Activated CD4-positive, alpha-beta T cell treated with anti-CD3 and anti-CD28 coated beads, Interleukin-2, amount 50 U/mL, for 1 hour (primary cell): ENCODE data around the gene MRPS5.
"Not testable (repeated sequence)": the region's sequence is repeated elsewhere in the genome, so short reads cannot be mapped to it uniquely, and the experiment has no call there.

Source experiments
- DNase-seq: peaks from one replicate; pipeline ENCODE4 v3.0.0-alpha.2; 2020

Gene MRPS5

GRCh38 chr2:95121407-95122196 lies at the start of gene MRPS5:
Gene MRPS5, minus strand, starts transcription at chr2:95121808. Its CDS starts 17 bp downstream, at chr2:95121791.
- peak; percentile 85 for DNase-seq

GRCh38 chr2:95166065-95166763 lies 44.6 kb upstream of the MRPS5 start:
- no peak for DNase-seq

- DNase-seq: peak; percentile 97
Observed at GRCh38 chr2:95165371-95166064, 43.9 kb upstream of the MRPS5 start, which contains the start of gene ZNF2. Gene ZNF2, plus strand, starts transcription at chr2:95165809. Its CDS starts 10,418 bp downstream, at chr2:95176227.

GRCh38 chr2:95165030-95165370 lies 43.4 kb upstream of the MRPS5 start:
- DNase-seq: no peak

GRCh38 chr2:95159690-95160449 lies 38.3 kb upstream of the MRPS5 start, which contains the start of gene ZNF514:
Gene ZNF514, minus strand, starts transcription at chr2:95159848. Its CDS starts 6,595 bp downstream, at chr2:95153253.
- DNase-seq: peak; percentile 70

- DNase-seq: no peak
Observed at GRCh38 chr2:95158891-95159619, 37.4 kb upstream of the MRPS5 start.

- no peak for DNase-seq
Observed at GRCh38 chr2:95158441-95158840, 36.8 kb upstream of the MRPS5 start.

GRCh38 chr2:95149397-95149984 lies 27.9 kb upstream of the MRPS5 start:
- no peak for DNase-seq

- DNase-seq: no peak
Observed at GRCh38 chr2:95143838-95144237, 22.2 kb upstream of the MRPS5 start.

- no peak for DNase-seq
Observed at GRCh38 chr2:95138702-95139101, 17.1 kb upstream of the MRPS5 start.

- no peak for DNase-seq
Observed at GRCh38 chr2:95122197-95122551, 566 bp upstream of the MRPS5 start.

GRCh38 chr2:95121093-95121406 lies 558 bp downstream of the MRPS5 start:
- DNase-seq: no peak

GRCh38 chr2:95115418-95115817 lies 6.2 kb downstream of the MRPS5 start:
- peak; percentile 73 for DNase-seq

GRCh38 chr2:95113464-95113863 lies 8.1 kb downstream of the MRPS5 start:
- DNase-seq: no peak

- no peak for DNase-seq
Observed at GRCh38 chr2:95110395-95110794, 11.2 kb downstream of the MRPS5 start.

GRCh38 chr2:95109260-95109659 lies 12.3 kb downstream of the MRPS5 start:
- DNase-seq: no peak

- no peak for DNase-seq
Observed at GRCh38 chr2:95106081-95106480, 15.5 kb downstream of the MRPS5 start.

- DNase-seq: no peak
Observed at GRCh38 chr2:95104606-95105005, 17.0 kb downstream of the MRPS5 start.

- DNase-seq: no peak
Observed at GRCh38 chr2:95099910-95100309, 21.7 kb downstream of the MRPS5 start.

GRCh38 chr2:95098273-95098672 lies 23.3 kb downstream of the MRPS5 start:
- not testable (repeated sequence) for DNase-seq

- DNase-seq: no peak
Observed at GRCh38 chr2:95091885-95092555, 29.6 kb downstream of the MRPS5 start.
